Jurkat, Clone E6-1 (cell line): ENCODE data around the gene SLC16A12.
"Not testable (repeated sequence)": the region's sequence is repeated elsewhere in the genome, so short reads cannot be mapped to it uniquely, and the experiment has no call there.

ENCODE experiments used
- DNase-seq: peaks from one replicate; pipeline ENCODE4 v3.0.0-alpha.2; 2011; ENCODE audit warnings: low read depth, low spot score
- H3K4me3 ChIP-seq: 2 replicates; pipeline ENCODE4 v1.5.1; 2011; ENCODE audit warnings: mild to moderate bottlenecking, low read length, control low read depth, moderate library complexity

Gene SLC16A12

GRCh38 chr10:89444819-89445218, 90.6 kb downstream of the SLC16A12 start:
- not testable (repeated sequence) for H3K4me3 ChIP-seq, DNase-seq

- no peak for DNase-seq
- H3K4me3 ChIP-seq, result no peak overlapping the region
Measured at GRCh38 chr10:89442289-89442688, 93.1 kb downstream of the SLC16A12 start.

- no peak for DNase-seq
- no peak overlapping the region for H3K4me3 ChIP-seq
Measured at GRCh38 chr10:89440226-89441009, 95.0 kb downstream of the SLC16A12 start.

GRCh38 chr10:89438525-89438924, 96.9 kb downstream of the SLC16A12 start:
- DNase-seq, result no peak

GRCh38 chr10:89431977-89432376, 103.4 kb downstream of the SLC16A12 start:
- H3K4me3 ChIP-seq, result no peak overlapping the region
- DNase-seq, result no peak

More at GRCh38 chr10:89438525-89438924, 96.9 kb downstream of the SLC16A12 start:
- no peak overlapping the region for H3K4me3 ChIP-seq

GRCh38 chr10:89428877-89429276, 106.5 kb downstream of the SLC16A12 start:
- DNase-seq, result no peak
- no peak overlapping the region for H3K4me3 ChIP-seq

GRCh38 chr10:89427629-89428028, 107.8 kb downstream of the SLC16A12 start:
- no peak overlapping the region for H3K4me3 ChIP-seq
- no peak for DNase-seq

- peak; percentile 42 for DNase-seq
- no peak overlapping the region for H3K4me3 ChIP-seq
Measured at GRCh38 chr10:89426230-89426868, 109.0 kb downstream of the SLC16A12 start.

GRCh38 chr10:89425000-89425399, 110.4 kb downstream of the SLC16A12 start:
- no peak overlapping the region for H3K4me3 ChIP-seq
- DNase-seq, result no peak

- no peak for DNase-seq
- no peak overlapping the region for H3K4me3 ChIP-seq
Measured at GRCh38 chr10:89421018-89421476, 114.3 kb downstream of the SLC16A12 start.

- no peak for DNase-seq
- no peak overlapping the region for H3K4me3 ChIP-seq
Measured at GRCh38 chr10:89419548-89419947, 115.8 kb downstream of the SLC16A12 start.

GRCh38 chr10:89416465-89416864, 118.9 kb downstream of the SLC16A12 start:
- no peak for DNase-seq
- no peak overlapping the region for H3K4me3 ChIP-seq

- DNase-seq, result no peak
- H3K4me3 ChIP-seq, result peak overlapping the region; percentile 83
Measured at GRCh38 chr10:89414879-89415821, 120.2 kb downstream of the SLC16A12 start.

- peak within 1 kb of the TSS; percentile 83 for H3K4me3 ChIP-seq
Measured at GRCh38 chr10:89414146-89414878, 121.1 kb downstream of the SLC16A12 start, which contains the start of gene IFIT5. IFIT5 (plus strand) TSS chr10:89414568; CDS start chr10:89414799, 231 bp downstream.

GRCh38 chr10:89413398-89413912, 121.9 kb downstream of the SLC16A12 start:
- DNase-seq, result no peak
- H3K4me3 ChIP-seq, result peak overlapping the region; percentile 83

More at GRCh38 chr10:89414146-89414878, 121.1 kb downstream of the SLC16A12 start, which contains the start of gene IFIT5:
- DNase-seq, result peak; percentile 65

- not testable (repeated sequence) for DNase-seq, H3K4me3 ChIP-seq
Measured at GRCh38 chr10:89412276-89412675, 123.1 kb downstream of the SLC16A12 start.

GRCh38 chr10:89411135-89411534, 124.3 kb downstream of the SLC16A12 start:
- not testable (repeated sequence) for H3K4me3 ChIP-seq, DNase-seq

- H3K4me3 ChIP-seq, DNase-seq: not testable (repeated sequence)
Measured at GRCh38 chr10:89410551-89410950, 124.8 kb downstream of the SLC16A12 start.
